GM21786 (cell line): ENCODE results near the gene SUPT6H.

ENCODE experiments used
- ATAC-seq: cut with Tn5 transposase; IDR thresholded peaks from one replicate; pipeline ENCODE4 v1.9.1; 2021; ENCODE audit not compliant: unreplicated experiment

The SUPT6H gene

DNA sequence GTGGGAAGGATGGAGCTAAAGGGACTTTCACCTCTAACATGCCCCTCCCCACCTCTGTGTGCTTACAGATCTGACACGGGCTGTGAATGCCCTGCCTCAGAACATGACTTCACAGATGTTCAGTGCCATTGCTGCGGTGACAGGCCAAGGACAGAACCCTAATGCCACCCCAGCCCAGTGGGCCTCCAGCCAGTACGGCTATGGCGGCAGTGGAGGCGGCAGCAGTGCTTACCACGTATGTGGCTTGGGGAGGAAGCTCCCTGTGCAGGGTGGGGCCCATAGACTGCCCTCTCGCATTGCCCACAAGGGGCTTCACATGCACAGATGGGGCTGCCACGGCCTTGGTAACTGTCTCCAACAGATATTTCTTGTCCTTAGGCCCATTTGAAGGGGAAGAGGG, 38.3 kb downstream of the SUPT6H start:
- ATAC-seq = no peak

DNA sequence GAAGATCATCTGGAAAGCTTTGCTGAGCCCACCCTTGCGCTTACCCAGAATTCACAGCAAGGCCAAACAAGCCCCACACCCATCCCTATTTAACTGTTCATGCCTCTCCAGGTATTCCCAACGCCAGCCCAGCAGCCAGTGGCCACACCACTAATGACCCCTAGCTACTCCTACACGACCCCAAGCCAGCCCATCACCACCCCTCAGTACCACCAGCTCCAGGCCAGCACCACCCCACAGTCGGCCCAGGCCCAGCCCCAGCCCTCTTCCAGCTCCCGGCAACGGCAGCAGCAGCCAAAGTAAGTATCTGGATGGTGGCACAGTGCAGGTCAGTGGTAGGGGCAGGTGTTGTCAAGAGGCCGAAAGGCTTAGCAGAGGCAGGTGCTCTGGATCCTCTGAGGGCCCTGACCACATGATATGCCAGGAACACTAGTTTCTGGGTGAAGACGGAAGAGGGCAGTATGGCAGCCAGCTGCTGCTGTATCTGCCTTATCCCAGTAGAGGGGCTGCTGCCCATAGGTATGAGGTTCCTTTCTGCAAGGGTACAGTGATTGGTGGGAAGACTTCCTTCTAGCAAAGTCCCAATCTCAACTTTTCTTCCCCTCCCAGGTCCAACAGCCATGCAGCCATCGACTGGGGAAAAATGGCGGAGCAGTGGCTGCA, 39.0 kb downstream of the SUPT6H start:
- ATAC-seq = no peak

DNA sequence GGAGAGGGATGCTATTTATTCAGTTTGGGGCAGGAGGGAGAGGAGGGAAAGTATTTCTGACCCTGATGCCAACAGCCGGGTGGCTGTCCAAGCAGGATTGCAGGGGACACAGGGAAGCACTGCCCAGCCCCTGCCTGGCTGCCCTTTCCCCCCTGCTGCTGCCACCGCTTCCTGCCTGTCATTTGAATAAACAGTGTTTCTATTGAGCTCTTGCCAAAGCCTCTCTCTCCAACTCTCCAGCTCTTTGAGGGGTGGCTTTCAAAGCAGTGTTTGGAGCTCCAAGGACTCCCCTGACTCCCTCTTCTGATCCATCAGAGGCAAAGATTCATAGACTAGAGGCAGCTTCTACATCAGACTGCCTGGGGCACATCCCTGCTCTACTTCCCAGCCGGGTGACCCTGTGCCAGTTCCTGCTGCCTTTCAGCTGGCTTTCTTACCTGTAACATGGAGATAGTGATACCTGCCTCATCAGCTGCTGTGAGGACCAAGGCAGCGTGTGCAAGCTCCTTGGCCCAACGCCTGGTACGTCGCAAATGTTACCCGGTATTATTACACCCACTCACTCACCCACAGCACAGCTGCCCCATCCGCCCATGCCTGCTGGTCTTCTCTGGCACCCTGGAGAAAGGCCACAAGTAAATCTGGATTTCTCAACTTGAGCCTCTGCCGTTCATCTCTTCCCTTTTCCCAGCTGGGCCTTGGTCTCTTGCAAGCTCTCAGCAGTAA, 40.2 kb downstream of the SUPT6H start:
- ATAC-seq = no peak

DNA sequence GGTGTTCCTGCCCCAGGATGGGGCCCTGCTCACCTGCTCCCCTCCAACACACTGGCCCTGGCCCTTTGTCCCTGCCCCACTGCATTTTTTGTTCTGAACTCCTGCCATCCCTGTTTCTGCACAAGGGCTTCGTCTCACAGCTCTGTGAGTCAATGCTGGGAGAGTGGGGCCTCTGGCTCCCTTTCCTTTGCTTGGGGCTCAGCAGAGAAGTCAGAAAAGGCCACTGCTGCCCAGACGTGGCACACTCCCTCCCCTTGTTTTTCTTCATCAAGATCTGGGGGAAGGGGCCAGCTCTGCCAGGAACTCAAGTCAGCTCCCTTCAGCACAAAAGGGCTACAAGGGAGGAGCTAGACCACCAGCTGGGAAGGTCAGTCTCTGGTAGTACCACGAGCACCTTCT, 40.7 kb downstream of the SUPT6H start:
- ATAC-seq = no peak

DNA sequence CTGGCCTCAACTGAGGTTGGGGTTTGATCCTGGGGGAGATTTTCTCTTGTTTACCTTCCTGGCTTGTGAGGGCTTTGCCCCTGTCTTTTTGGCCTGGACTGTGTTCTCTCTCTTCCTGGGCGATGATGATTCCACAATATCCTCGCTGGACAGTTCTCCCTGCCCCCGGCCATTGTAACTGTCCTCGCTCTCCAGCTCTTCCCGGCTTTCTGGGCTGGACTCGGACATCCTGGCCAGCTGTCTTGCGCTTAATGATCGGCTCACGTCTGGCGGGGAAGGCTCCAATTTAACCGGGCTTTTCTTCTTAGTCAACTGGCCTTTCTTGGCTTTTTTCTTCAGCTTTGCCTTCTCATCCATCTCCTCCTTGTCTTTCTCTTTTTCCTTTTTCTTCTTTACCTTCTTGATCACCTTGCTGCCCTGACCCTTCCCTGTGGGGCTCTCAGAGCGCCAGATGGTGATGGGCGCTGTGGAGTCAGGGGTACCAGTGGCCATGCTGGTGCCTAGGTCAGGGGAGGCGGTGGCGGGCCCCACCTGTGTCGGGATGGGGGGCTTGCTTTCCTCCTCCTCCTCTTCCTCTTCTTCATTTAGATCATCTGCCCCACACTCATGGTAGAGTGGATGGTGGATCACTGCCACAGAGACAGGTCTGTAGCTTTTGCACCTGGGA, 41.7 kb downstream of the SUPT6H start:
- ATAC-seq = no peak

DNA sequence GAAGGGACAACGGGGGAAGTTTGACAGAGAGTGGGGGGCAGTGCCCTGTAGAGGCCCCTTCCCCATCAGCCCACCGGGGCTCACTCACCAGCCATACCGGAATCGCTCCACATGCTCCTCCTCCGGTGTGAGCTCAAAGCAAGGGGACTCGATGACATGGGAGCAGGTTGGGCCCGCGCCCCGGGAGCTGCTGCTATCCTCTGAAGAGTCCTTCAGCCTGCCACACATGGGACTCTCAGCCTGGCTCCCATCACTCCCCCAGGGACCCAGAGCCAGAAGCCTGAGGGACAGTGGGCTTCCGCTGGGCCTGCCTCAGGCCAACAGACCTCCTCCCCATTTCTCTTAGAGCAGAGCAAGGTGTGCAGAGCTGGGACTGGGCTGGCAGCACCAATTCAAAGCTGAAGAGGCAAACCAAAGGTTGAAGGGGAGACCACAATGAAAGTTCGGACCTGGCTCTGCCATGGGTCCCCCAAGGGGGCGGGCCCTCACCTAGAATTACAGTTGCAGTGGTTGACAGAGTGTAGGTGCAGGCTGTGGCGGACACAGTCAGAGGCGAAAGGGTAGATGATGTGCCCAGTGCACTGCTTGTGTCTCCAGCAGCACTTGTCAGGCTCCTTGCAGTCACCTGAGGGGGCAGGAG, 42.3 kb downstream of the SUPT6H start:
- ATAC-seq = no peak

DNA sequence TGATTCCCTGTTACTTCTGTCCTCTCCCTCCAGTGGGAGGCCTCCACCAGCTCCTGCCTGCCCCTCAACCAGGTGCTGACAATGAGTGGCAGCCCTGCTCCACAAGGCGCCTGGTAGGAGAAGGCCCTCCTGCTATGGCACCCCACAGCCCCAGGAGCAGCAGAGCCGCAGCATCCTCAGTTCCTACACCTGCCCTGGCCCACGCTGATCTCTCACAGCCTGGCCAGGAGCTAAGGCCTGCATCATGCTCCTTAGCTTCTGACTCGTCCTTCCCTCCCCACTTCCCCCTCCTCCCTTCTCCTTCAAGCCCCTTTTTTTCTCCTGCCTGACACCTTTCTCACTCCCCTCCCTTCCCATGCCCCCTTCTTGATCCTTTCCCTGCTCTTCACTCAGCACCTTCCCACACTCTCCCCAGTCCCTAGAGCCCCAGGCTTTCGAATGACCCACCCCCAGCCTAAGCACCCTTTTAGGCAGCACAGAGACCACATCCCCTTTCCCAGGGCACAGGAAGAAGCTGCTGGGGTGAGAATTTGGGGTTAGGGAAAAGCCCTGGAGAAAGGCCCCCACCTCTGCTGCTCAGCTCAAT, 43.2 kb downstream of the SUPT6H start:
- no peak for ATAC-seq

DNA sequence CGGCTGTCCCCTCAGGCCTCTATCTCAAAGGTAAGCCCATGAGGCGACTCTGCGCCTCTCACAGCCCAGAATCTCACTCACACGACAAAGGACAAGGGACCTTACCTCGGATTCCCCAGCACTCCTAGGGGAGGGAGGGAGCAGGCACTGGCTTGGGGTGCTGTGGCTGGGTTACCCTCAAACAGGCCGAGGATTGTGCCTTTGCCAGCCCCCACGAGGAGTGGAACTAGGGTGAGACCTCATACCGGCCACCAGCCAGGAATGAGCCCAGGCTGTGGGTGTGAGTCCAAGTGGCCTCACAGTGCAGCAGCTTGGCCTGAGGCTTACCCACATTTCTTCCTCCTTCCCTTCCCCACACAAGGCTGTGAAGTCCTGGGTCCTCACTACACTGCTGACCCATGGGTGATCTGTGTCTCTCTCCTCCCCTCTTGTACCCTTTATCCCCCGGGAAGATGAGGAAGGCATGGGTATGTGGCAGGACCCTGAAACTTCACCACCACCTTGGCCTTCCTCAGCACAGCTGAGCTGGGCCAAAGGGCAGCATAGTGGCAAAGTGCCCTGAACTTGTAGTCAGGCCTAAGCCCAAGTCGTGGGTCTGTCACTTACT, 43.8 kb downstream of the SUPT6H start:
- ATAC-seq = no peak

DNA sequence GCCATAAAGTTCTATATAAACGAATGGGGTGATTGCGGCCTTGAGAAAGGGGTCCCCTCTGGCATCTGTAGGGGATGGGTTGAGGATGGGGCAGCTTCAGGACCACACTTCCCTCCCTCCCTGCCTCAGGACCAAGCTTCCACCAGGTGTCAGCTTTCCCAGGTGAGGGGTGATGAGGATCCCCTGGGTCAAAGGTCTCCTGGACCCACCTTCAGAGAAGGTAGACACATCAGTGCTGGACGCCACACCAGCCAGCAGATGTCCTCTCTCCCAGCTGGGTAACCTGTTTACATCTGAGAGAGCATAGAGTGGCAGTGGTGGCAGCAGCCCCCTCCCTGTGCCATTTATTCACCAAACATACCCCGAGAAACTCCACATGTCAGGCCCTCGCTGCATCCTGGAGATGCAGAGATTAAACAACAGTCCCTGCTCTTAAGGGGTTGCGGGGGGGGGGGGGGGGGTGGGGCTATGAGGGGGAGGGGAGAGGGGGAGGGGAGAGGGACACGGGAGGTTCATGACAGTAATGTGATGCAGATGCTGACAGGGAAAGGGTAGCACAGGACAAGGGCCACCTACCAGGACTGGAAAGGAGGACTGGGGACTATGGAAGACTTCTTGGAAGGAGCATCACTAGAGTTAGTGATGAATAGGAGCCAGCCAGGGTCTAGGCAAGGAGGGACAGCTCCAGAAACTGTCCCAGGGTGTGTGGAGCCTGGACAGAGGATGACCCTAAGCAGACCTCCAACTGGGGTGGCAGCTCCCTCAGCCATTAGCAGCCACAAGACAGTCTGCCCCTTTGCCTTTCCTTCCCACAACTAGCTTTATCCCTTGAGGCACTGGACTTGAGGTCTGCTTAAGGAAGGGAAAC, 44.7 kb downstream of the SUPT6H start:
- no peak for ATAC-seq

DNA sequence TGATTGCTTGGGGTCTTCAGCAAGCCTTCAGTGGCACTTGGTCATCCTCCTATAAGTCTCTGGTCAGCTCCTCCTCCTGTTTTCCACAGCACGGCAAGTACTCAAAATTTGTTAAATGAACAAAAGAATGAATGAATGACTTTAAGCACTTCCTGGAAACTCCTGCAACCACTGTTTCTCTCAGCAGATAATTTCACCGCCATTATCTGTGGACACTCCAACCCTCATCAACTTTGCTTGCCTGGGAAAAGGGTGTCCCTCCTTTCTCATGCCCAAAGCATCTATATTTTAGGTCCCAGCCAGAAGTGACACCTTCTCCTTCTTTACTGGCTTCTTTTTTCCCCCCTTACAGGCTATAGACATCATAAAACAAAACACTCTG, 45.3 kb downstream of the SUPT6H start:
- ATAC-seq = no peak

DNA sequence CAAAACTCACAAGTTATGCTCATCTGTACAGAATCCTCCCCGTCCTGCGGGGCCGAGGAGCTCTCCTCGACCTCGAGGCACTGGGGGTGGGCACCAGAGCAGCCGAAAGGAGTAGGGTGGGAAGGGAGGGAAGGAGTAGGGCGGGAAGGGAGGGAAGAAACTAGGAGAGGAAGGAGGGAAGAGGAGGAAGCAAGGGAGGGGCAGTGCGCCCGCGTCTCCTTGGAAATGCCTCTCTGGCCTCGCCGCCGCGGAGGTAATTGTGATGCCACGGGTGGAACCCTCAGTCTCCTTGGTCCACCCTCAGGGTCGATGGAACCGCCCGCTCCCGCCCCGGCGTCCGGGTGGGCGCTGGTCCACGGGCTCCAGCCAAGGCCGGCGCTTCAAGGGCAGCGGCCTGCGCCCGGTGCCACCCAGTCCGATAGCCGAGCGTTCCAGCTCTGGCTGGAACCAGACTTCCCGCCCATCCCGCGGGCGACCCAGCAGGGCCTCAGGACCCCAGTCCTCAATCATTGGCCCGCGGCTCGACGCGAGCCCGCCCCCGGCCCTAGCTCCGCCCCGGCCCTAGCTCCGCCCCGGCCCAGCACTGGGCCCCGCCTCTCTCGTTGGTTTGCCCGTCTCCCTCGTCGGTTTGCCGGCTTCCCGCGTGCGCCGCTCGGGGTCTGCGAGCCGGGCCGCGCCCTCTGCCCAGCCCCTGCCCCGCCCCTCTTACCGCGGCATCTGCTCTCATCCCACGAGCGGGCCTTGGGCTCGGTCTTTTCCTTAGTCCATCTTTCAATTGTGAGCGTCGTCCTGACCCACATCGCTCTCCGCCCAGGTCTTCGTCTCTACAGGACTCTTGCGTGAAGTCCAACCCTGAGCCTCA, 49.1 kb downstream of the SUPT6H start:
- peak; percentile 88 for ATAC-seq

DNA sequence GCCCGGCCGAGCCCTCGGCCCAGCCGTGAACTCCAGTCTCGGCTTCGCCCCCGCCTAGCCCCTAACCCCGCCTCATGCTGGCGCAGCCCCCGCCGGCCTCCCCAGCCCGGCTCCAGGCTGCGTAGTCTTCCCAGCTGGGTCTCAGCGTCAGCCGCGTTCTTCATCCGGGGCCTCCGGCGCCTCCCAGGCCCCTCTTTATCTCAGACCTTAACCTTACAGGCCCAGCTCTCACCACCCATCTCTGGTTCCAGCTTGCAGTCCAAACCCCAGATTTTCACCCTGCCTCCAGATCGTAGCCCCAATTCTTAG, 49.7 kb downstream of the SUPT6H start, which contains the start of gene PROCA1:
PROCA1 (minus strand) TSS at position 166 of the 309 bp plus-strand sequence. CDS start 228 bp downstream, outside the sequence.
- ATAC-seq = peak; percentile 28

DNA sequence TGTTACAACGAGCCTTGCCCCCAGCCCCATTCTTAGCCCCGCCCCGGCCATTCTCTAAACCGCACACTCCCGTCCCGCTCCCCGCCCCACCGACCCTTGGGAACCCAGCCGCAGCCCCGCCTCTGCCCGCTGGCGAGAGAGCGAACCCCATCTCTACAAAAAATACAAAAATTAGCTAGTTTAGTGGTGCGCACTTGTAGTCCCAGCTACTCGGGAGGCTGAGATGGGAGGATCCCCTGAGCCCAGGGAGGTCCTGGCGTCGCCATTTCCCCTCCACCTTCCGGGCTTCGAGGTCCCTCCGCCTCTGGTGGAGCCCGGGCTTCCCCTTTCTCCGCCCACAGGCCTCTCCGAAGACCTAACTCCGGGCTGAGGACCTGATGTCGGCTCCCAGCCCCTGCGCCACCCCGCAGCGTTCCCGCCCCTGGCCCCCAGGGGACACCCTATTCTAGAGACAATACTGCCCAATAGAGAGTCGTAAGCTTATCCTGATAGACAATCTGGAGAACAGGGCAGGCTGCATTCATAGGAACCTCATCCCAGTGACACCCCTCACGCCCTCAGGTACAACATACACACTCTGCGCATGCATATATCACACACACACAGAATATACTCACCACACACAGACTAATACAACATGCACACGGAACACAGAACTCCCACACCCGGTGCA, 50.2 kb downstream of the SUPT6H start:
- no peak for ATAC-seq

DNA sequence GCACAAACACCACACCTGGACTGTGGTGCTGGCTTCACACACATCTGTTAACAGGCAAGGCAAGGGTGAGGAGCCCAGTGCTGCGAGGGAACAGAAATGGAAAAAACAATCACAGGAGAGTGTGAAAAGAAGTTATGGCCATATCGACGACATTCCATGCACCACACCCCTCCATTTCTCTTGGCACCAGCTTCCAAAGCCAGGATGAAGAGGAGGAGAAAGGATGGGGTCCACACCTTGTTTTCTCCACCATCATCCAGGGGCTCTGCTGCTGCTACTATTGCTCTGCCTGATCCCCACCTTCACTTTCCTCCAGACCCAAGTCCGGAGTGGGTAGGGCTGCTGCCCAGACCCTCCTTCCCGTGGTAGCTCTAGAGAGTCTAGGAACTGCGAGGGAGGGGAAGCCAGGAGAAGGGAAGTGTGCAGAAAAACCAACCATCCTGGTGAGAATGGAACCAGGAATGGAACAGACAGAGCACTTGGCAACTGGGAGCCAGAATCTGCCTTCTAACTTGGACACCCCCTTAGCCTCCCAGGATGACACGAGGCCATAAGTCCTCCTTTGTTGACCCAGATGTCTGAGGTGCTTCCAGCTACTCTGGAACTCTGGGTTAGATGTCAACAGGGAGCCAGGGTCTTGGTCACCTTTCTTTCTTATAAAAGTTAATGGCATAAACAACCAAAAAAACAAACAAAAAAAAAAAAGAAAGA, 50.9 kb downstream of the SUPT6H start:
- no peak for ATAC-seq

DNA sequence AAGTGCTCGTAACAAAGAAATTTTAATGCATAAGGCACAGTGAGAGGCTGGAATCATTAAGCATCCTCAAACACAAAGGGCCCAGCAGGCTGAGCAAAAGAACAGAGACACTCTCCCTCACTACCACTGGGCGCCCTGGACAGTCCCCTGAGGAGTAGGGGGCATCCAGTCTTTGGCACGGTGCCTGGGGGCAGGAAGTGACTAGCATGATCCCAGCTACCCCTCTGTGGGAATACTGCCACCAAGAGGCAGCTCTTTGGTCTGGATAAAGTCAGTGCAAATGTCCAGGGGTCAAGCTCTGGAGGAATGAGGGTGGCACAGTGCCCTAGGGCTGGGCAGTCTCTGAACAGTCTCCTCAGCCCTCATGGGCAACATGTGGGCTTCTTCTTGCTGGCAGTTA, 52.3 kb downstream of the SUPT6H start:
- ATAC-seq = no peak

DNA sequence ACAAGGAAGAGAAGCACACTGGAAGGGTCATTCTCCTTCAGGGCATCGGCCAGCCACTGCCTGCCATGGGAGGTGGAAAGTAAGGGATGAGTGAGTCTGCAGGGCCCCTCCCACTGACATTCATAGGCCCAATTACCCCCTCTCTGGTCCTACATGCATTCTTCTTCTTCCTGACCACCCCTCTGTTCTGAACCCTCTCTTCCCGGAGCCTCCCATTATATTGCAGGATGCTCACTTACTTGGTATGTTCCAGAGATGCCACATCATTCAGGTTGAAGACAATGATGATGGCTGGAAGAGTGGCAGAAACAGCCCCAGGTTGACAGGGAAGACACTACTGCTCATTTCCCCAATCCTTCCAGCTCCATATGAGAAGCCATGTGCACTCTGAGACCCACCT, 53.2 kb downstream of the SUPT6H start:
- no peak for ATAC-seq

DNA sequence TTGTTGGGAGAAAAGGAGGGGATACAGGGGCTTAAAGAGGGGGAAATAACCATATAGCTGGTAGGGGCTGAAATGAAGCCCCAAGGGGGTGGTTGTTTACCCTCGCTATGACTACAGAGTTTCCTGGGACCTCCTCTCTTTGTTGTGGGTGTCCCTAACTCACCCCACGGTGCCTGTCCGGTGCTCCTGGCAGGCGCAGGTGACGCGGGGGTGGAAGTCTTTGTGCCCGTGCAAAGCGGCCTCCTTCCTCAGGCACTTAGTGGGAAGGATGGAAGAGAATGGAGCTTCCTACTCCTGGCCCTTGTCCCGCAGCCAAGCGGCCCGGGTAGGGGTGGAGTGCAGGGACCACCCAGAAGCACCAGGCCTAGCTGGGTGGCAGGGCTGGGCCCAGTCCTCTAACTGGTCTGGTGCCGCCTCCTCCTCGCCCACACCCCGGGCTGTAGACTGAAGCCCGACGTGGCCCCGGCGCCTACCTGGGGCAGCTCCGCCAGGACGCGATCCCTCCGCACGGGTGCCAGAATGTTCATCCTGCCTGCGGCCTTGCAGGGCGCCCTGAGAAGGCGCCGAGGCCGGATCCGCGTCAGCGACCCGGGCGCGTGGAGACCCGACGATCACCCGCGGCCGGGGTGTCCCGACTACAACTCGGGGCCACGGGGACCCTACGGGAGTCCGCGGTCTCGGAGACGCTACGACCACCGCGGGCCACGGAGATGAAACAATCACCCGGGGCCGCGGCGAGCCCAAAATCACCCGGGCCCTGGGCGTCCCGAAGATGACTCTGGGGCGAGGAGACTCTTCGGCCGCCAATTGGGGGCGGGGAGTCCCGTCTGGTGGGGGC, 55.0 kb downstream of the SUPT6H start:
- no peak for ATAC-seq
